Activated CD4-positive, alpha-beta T cell treated with anti-CD3 and anti-CD28 coated beads, Interleukin-2, Interleukin-6, amounts not matched to agents 100 ng/mL and 50 ng/mL, durations not matched to agents 16 hours and 8 hours (primary cell): ENCODE measurements around the gene OR9I1.

Experiments
- DNase-seq: peaks from one replicate; pipeline ENCODE4 v3.0.0-alpha.2; 2020

OR9I1 gene

DNA sequence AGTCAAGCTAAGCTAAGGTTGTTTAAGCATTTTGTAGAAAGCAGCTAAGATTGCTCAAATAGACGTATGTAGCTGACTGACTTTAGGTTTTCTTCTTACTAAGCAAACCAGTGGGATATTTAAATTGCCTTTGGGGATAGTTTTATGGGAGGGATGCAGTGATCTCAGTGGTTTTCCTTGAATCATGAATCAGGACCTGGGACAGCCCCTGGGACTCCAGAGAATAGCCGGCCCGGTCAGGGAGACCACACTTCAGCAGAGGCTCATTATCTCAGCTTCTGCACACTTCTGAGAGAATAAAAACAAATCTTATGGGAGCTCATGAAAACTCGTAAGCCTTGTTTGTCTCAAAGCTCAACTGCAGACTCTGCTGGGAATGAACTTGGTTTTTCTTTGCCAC is at the start of gene OR9I1:
OR9I1 (minus strand) TSS at position 62 of the 400 bp plus-strand sequence. CDS start 6,086 bp downstream, outside the sequence.
- no peak for DNase-seq

DNA sequence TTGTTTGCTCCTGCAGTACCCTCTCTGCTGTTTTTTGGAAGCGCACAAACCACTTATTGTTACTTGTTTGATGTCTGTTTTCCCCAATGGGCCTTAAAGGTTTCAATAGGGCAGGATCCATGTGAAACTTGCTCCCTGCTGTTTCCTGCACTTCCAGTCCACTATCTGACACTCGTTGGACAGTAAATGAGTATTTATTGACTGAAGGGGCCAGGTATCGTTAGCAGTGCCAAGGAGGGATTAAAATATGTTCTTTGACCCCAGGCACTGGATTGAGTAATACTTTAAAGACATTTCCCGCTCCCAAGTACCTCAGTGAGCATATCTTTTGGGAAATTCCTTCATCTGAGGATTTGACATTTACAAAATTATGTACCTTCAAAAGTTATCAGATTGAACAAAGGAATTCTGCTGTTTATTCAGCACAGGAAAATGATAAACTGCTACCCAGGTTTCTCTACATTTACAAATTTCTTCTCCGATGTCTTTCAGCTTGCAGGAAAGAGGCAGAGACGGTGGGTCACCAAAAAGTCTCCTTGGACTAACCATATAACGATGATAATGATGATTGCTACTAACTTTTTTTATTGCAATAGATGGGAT is 40.3 kb upstream of the OR9I1 start:
- no peak for DNase-seq

GRCh38 chr11:58164990-58165389 is 39.7 kb upstream of the OR9I1 start:
- no peak for DNase-seq

DNA sequence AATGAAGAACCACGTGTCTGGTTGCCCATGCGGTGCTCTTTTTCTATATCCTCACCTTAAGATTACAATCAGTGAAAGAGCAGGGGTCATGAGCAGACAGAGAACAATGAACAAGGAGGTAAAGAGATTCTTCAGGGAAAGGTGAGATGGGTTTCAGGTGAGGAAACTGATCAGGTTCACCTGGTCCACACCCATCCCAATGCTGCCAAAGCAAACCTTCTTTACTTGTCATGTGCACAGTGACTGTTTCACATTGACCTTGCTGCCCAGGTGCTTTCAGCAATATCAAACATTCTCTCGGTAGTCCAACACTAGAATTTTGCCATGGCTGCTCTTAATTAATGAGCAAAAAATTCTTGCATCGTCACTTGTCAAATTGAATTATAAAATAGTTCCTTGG is 39.1 kb upstream of the OR9I1 start:
- no peak for DNase-seq

DNA sequence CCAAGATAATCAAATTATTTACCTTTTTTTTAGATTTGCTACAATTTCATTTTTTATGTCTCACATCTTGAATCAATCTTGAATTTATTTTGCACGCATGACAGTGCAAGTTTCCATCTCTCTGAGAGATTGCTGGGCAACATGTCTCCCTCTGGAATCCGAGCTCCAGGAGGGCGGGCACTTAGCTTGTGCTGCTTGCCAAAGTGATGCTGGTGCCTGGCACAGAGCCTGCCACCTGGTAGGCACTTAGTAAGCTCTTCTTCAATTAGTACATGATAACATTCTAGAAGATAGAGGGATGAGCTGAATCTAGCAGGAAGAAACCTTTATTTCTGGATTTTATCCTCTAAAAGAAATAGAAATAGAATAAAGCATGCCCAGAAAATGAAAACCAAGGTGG is 27.5 kb upstream of the OR9I1 start:
- no peak for DNase-seq

GRCh38 chr11:58142761-58143160 is 17.4 kb upstream of the OR9I1 start:
- no peak for DNase-seq

- no peak for DNase-seq
Measured at GRCh38 chr11:58135171-58135570, 9.8 kb upstream of the OR9I1 start.

GRCh38 chr11:58134151-58134550 is 8.8 kb upstream of the OR9I1 start:
- DNase-seq: no peak

DNA sequence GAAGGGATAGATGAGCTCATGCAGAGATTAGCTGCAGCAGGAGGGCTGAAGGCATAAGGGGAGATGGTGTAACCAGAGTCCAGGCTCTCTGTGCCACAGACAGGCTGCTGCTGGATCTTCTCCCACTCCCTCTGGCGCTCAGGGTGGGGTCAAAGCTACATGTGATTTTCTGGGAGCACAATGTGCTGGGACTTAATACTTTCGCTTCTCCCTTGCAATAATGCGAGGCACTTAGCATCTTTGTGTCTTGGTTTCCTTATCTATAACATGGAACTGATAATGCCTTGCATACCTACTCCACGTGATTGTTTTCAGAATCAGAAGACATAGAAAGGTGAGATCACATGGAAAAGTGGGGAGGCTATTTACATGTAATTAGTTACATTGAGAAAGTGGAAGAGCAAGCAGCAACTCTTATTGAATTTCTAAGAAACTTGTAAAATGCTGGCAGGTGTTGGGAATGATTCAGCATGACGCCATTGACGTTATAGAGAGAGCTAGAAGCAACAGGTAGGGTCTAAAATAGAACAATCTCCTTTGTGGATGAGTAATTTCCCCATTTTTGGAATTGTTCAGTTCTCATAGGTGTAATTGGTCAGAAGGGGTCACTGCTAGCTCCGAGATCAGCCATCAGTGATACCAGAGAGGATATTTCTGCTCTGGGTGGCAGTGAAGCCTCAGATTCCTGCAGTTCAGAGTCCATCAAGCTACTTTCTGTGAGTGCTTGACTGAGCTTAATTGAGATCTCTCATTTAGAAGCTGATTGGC is 8.2 kb upstream of the OR9I1 start:
- DNase-seq: no peak

DNA sequence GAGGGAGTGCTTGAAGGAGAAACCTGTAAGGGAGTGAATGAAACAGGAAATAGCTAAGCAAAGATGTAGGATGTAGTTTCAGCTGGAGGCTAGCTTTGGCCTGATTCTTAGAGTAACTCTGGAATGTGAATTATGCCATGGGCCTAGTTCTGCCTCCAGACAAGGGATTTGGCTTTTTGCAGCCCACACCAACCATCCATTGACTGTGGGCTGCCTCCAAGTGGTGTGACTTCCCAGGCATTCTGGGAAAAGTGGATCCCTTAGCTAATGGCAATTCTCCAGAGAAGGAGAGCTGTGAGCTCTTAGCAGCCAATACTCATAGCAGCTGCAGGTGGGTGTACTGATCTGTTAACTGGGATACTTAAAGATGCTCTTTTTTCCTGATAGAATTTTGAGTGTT is 2.0 kb upstream of the OR9I1 start:
- no peak for DNase-seq

- no peak for DNase-seq
Measured at GRCh38 chr11:58121096-58121495, 4.2 kb downstream of the OR9I1 start.

DNA sequence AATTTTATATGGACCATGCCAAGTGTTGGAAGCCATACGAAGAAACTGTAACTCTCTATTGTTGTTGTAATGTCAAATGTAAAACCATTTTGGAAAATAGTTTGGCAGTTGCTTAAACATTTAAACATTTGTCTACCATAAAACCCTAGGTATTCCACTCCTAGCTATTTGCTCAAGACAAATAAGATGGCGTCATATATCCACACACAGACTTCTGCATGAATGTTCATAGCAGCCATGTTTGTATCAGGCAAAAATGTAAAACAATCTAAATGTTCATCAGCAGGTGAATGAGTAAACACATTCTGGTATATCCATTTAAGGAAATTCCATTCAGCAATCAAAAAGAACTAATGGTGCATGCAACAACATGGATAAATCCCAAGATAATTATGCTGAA is 27.9 kb downstream of the OR9I1 start:
- DNase-seq: no peak

DNA sequence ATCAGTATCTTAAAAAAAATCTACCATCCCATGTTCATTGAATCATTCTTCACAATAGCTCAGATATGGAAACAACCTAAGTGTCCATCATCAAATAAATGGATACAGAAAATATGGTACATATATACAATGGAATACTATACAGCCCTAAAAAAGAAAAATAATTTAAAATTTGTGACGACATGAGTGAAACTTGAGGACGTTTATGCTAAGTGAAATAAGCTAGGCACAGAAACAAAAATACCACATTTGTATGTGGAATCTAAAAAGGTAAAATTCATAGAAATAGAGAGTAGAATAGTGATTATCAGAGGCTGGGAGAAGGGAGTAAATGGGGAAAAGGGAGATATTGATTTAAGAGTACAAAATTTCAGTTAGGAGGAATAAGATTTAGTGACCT is 38.8 kb downstream of the OR9I1 start:
- DNase-seq: no peak

- no peak for DNase-seq
Measured at GRCh38 chr11:58075781-58076180, 49.5 kb downstream of the OR9I1 start.

- no peak for DNase-seq
Measured at GRCh38 chr11:58070585-58070984, 54.7 kb downstream of the OR9I1 start.

GRCh38 chr11:58068655-58069054 is 56.7 kb downstream of the OR9I1 start:
- DNase-seq: no peak

GRCh38 chr11:58067685-58068084 is 57.6 kb downstream of the OR9I1 start:
- DNase-seq: no peak
